SK-N-MC (cell line): Measurements from ENCODE around the gene NIFK.

Experiments
- EZH2 ChIP-seq: fragments of 200-600 bp; sonication (generic); IDR thresholded peaks from one replicate; pipeline ENCODE4 v1.6.1; 2017; ENCODE audit warnings: antibody characterized with exemption
- FOXP2 ChIP-seq: optimal IDR thresholded peaks from 2 replicates; pipeline ENCODE3; 2011; ENCODE audit warnings: mild to moderate bottlenecking, moderate library complexity; ENCODE audit not compliant: insufficient read depth; ENCODE audit errors: extremely low read length, control extremely low read depth
- POLR2AphosphoS5 ChIP-seq: IDR thresholded peaks from 2 replicates; pipeline ENCODE4 v1.6.1; 2012; ENCODE audit warnings: mild to moderate bottlenecking, low read depth, low read length, borderline replicate concordance

- TF ChIP-seq EZH2 (no peak), POLR2AphosphoS5 (no peak), FOXP2 (no peak)
Observed at GRCh38 chr2:121688820-121689219, 47.9 kb downstream of the NIFK start.
